GM04504 (cell line): ENCODE results near the gene YARS1.

Experiments
- DNase-seq: peaks from one replicate; pipeline ENCODE4 v3.0.0-alpha.2; 2012; ENCODE audit warnings: low read depth

Gene YARS1

GRCh38 chr1:32779242-32779641 lies 37.9 kb downstream of the YARS1 start:
- no peak for DNase-seq

GRCh38 chr1:32775640-32776337 lies 41.4 kb downstream of the YARS1 start:
- DNase-seq, result peak; percentile 55

GRCh38 chr1:32774950-32775634 lies 42.1 kb downstream of the YARS1 start:
- DNase-seq, result no peak

GRCh38 chr1:32774464-32774808 lies 42.7 kb downstream of the YARS1 start:
- DNase-seq, result no peak

GRCh38 chr1:32773764-32774463 lies 43.2 kb downstream of the YARS1 start:
- no peak for DNase-seq

- no peak for DNase-seq
Observed at GRCh38 chr1:32773018-32773763, 44.0 kb downstream of the YARS1 start.

GRCh38 chr1:32772281-32773017 lies 44.7 kb downstream of the YARS1 start:
- no peak for DNase-seq

- no peak for DNase-seq
Observed at GRCh38 chr1:32771561-32772280, 45.4 kb downstream of the YARS1 start.

- no peak for DNase-seq
Observed at GRCh38 chr1:32770741-32771548, 46.2 kb downstream of the YARS1 start.

- DNase-seq, result no peak
Observed at GRCh38 chr1:32770221-32770731, 46.9 kb downstream of the YARS1 start.

- no peak for DNase-seq
Observed at GRCh38 chr1:32769524-32770220, 47.5 kb downstream of the YARS1 start.

- DNase-seq, result no peak
Observed at GRCh38 chr1:32768110-32768850, 48.9 kb downstream of the YARS1 start.

GRCh38 chr1:32767641-32768040 lies 49.5 kb downstream of the YARS1 start:
- DNase-seq, result no peak

GRCh38 chr1:32767156-32767555 lies 50.0 kb downstream of the YARS1 start:
- DNase-seq, result no peak

GRCh38 chr1:32766328-32766972 lies 50.7 kb downstream of the YARS1 start:
- no peak for DNase-seq

- no peak for DNase-seq
Observed at GRCh38 chr1:32765570-32766327, 51.4 kb downstream of the YARS1 start.

GRCh38 chr1:32764826-32765569 lies 52.2 kb downstream of the YARS1 start:
- DNase-seq, result no peak
